ENCODE measurements around the gene SNPH.

The SNPH gene

DNA sequence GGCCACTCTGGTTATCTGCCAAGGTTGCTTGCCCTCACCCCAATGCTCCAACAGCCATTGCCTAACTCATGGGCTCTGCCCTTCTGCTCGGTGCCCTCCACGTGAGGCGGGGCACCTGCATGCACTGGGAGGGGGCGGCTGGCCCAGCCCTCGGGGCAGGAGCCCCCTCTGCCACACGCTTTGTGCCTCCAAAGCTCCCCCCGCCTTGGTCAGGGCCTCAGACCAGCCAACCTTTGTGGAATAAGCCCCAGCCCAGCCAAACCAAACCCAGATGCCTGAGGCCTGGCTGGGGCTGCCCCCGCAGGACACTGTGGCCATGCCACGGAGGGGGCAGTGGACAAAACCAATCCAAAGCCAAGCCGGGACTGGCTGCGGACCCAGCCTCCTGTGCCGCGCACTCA lies 41.5 kb downstream of the SNPH start:
- DNase-seq = no peak

DNA sequence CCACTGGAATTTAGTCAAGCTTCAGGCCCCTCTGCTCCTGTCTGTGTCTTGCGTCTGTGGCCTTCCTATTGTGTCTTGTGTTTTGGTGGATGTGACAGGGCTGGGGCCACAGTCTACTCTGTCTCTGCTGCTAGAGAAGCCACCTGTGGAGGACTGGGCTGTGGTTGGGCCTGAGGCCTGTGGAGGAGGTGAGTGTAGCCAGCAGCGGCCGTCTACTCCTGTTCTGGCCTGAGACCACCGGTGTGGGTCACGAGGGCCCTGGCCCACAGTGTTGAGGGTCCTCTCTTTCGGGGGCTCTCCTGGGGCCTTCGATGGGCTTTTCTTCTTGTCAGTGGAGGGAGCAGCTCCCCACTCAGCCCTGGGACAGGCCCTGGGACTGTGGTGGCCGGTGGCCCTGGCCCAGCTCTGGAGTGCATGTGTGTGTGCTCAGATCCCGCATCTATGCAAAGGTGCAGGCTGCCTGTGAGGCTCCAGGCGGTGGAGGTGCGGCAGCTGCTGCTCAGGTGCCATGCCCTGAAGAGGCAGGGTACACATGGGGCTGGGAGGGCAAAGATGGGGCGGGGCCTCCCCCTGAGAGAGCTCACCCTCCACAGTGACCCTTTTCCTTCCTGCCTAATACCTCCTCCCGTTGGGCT lies 42.1 kb downstream of the SNPH start:
- no peak for DNase-seq

DNA sequence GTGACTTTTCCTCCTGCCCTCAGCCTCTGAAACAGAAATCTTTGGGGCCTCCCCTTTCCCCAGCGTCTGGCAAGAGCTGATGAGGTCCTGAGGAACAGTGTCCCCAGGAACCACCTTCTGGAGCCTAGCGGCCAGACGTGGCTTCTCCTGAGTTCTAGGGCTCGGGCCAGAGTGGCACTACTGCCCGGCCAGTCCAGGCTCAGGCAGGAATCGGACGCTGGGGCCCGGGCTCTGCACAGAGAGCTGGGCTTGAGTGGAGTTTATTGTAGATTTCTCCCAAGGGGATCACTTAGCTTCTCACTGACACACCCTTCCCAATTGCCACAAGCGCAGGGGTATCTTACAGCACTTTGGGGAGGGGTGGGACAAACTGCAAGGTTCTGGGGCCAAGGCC lies 42.6 kb downstream of the SNPH start:
- no peak for DNase-seq

DNA sequence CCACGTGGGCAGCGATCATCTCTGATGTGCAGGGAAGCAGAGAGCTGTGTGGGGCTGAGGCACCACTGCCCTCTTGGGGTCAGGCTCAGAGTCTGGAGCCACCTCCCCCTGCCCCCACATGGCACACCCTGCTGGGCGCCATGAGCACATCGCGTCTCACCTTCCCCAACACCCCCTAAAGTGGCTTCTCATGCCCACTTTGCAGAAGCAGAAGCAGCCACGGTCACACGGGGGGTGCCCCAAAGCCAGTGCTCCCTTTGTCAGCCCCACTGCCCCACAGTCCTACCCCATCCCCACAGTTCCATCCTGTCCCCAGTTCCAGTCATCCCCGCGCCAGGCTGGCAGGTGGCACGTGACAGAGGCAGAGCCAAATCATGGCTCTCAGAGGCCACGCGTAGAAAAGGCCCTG lies 43.3 kb downstream of the SNPH start:
- DNase-seq = no peak

DNA sequence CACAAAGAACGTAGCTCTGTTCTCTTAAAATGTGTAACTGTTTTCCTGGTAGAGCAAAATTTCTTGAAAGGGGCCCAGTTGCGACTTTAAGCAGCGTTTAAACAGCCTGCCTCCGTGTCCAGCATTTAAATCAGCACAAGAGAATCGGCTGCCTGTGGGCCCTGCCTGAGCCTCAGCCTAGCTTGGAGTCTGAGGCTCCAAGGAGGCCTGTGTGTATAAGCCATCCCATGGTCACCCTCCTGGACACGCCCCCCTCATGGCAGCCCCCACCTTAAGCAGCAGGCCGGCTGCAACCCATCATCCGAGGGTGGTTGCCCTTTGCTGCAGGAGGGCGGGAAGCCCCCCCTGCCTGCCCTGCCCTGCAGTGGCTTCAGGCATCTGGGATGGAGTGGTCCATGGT lies 44.0 kb downstream of the SNPH start:
- no peak for DNase-seq

DNA sequence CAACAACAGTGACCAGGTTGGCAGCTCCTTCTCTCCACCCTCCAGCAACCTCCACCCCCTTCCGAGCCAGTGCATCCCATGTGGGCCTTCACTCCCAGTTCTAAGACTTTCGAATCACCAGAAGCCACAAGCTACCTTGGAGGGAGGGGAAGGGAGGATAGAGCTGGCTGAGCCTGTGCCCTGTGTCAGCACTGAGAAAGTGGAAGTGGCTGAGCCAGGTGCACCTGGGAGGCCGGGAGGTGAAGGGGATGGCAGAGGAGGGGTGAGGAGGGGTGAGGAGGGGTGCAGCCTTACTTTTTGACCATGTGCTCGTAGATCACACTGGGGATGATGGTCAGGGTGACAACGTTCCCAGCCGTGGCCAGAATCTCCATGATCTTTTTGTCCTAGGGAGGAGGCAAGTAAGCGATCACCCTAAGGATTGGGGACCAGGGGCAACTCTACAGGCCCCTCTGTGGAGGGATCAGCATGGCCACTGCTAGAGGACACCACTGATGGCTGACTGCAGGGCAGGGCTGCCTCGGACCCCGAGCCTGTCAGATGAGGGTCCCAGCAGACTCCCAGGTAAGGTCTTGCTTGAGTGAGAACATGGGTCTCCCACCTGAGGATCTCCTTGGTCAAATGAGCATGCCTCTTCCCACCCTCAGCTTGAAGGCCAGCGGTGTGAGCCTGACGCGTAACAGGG lies 44.6 kb downstream of the SNPH start:
- DNase-seq = no peak

DNA sequence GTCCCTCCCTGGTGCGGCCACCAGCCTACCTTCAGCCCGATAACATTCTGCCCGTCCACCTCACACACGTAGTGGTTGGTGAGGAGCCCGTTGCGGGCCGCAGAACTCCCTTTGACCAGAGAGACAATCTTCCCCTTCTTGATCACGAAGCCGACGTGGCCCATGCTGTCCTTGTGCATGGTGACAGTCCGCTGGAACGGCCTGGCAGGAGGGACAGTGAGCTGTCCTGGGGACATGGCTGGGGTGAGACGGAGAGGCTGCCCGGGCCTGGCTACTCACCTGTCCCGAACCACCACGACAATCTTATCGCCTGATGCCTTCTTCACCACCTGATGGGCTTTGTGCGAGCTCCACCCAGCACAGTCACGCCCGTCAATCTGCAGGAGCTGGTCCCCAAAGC lies 46.2 kb downstream of the SNPH start:
- DNase-seq = no peak

DNA sequence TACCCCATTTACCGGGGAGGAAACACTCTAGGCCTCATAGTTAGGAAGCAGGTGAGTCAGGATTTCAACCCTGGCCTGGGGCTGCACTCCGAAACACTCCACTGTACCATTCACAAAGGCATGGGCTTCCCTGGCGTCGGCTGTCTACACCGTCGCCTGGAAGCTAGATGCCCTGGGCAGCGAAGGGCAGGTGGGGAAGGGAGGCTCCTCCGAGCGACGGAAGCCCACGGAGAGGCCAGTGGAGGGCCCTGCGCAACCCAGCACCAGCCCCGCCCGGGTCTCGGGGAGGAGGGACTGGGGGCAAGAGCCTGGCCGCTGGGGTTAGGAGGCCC lies 46.8 kb downstream of the SNPH start:
- DNase-seq = no peak

DNA sequence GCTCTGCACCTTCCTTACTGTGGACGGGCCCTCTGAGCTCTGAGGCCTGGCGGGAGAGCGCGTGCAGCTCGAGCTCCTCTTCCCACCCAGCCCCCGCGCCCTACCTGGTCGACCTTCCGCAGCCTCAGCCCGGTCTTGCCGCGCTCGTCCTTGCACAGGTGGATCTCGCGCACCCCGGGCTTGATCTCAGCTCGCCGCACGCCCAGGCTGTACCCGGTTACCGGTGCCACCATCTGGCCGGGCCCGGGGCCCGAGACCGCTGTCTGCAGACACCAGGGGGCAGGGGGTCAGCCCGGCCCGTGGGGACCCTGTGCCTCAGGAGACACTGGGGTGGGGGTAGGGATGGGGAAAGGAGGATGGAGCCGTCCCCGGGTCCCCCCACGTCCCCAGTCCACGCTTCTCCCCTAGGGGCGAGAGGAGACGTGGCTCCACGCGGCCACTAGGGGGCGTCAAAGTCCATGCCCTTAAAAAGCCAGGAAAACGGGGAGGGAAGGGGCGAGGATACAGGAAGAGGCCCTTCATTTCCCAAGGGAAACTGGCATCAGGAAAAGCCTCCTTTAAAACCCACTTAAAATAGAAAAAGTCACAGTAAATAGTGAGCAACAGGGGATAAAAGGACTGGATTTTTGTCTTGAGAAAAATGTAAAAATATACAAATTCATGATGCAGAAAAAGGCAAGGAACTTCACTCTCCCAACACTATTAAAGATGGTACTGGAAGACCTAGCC lies 47.3 kb downstream of the SNPH start:
- peak; percentile 61 to 68 for DNase-seq

DNA sequence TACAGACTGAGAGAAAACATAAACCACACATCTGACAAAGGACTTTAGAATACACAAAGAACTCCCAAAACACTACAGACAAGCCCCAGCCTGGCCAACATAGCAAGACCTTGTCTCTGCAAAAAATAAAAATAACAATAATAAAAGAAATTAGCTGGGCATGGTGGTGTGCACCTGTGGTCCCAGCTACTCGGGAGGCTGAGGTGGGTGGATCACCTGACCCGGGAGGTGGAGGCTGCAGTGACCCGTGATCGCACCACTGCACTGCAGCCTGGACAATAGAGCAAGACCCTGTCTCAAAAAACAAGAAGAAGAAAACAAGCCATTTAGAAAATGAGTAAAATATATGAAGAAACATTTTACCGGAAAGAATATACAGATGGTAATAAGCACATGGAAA lies 49.7 kb downstream of the SNPH start:
- no peak for DNase-seq

DNA sequence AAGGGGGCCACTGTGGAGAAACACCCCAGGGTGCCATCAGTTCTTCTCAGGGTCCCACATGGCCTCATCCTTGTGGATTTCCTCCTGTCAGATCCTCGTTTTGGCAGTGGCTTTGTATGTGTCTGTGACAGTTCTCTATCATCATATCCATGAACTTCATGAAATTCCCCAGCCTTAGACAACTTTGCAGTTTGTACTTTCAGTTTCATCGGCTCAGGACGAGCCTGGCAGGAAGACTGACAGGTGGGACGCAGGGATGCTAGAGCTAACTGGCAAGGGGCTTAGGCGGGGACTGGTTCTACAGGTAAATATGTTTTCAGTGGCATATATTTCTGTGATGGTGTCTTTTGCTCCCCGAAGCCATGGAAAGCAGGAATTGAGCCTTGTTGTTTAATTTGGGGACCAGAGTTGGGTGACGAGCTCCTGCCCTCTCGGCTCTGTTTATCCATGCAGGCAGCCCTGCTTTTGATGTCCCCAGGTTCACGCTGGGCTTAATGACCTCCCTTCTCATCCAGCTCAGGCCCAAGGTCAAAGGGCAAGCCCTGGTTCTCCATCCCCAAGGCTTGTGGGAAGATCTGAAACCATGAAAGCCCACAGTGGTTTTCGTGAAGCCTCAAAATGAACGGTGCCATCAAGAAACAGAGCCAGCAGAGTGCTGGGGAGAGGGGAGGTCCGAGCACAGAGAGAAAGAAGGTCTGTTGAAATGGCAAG lies 51.6 kb downstream of the SNPH start:
- no peak for DNase-seq

DNA sequence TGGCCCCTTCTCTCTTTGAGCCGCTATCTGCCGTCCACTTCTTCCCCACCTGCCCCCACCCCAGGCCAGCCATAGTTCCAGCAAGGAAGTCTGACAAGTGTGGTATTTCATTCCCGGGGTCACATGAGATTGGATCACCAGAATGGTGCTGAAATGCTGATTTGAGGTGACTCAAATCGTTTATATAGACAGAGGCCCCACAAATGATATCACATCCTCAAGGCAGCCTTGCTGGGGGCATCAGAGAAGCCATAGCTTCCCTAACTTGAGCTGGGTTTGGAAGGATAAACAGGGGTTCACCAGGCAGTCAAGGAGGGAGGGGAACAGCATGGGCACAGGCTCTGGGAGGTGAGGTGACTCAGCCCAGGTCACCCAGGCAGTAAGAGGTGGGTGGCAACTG lies 53.0 kb downstream of the SNPH start:
- no peak for DNase-seq

DNA sequence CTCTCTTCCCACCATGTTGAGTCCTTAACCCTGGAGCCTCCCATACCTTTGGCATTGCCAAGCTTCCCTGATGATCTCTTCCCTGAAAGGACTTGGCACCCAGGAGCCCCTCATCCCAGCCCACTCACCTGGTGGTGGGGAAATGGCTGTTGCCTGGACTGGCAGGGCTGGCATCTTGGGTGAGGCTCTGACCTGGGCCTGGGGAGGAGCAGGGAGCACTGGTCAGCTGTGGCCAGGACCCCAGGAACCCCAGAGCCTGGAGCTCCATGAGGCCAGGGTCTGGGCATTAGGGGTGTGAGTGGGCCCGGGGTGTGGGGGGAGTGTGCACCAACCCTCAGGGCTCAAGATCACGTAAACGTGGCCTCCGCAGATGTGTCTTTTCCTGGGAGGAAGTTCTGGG lies 53.4 kb downstream of the SNPH start:
- no peak for DNase-seq

DNA sequence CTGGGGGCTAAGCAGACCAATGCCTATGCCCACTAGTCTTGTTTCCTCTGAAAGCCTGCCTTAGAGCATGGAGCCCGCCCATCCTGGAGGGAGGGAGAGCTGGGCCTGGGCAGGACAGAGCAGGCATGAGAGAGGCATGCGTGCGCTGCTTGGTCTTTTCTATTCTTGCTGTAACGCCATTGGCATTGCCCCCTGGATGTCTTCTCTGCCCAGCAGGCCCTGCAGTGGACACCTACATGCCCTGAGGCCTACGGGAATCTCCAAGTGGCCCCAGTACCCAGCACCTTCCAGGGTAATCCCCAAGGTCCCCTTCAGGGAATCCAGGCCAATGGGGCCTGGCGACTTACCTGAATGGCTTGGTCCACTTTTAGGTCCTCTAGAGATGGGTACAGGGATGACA lies 53.9 kb downstream of the SNPH start:
- no peak for DNase-seq

DNA sequence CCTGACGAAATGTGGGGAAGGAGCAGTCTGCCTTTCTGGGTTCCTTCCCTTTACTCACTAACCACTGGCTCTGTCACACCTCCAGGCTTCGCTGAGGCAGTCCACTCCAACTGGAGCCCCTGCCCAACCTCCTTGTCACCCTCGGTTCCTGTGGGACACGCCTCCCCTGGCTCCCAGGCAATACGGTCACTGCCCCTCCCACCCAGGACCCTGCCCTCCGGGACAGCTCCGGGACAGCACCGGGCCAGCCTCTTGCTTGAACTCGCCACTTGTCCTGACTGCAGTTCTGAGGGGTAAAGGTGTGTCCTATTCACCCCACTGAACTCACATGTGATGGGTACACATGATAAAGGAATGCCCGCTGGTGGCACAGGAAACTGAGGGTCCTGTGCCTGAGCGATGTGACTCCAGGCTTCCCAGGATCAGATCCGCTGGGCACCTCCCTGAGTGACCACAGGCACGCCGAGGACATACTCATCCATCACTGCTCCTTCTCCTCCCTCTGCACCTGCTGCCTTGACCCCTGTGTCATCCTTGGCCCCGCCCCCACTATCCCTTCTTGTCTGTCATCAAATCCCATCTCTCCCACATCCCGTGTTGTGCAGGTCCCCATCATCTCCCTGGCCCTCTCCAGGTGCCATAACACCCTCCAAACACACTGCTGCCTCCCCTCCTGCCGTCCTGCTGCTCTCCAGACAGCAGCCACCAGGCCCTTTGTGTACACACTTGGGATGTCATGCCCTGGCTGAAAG lies 55.0 kb downstream of the SNPH start:
- DNase-seq = no peak

DNA sequence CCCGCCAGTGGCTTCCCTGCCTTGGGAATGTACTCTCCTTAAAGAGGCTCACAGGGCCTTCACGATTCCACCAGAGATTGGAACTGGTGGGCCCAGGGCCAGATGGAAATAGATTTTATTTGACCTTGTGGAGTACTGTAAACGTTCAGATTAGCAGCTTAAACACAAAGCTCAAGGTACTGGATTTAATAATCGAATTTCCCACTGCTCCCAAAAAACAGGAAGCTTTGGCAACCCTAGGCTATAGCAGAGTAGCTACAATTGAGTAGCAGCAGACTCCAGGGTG lies 55.5 kb downstream of the SNPH start:
- DNase-seq = no peak

DNA sequence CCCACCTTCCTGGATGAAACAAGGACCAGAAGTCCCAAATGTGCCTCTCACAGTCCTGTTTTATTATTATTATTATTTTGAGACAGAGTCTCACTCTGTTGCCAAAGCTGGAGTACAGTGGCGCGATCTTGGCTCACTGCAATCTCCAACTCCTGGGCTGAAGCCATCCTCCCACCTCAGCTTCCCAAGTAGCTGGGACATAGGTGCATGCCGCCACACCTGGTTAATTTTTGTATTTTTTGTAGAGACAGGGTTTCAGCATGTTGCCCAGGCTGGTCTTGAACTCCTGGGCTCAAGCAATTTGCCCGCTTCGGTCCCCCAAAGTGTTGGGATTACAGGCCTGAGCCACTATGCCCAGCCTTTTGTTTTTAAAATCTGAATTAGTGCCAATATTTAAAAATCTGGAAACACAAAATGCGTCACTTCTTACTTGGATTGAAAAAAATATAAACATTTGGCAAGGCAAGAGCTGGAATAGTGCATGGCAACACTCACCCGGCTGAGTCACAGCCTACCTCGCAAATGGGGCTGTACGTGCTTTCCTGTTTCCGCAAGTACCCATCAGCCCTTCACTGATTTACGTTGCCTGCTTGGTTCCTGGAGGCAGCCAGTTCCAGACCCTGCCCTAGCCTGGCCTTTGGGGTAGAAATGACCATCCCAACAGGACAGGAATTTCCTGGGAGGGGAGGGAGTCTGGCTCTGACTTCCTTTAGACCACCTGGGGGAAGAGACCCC lies 56.6 kb downstream of the SNPH start:
- no peak for DNase-seq

DNA sequence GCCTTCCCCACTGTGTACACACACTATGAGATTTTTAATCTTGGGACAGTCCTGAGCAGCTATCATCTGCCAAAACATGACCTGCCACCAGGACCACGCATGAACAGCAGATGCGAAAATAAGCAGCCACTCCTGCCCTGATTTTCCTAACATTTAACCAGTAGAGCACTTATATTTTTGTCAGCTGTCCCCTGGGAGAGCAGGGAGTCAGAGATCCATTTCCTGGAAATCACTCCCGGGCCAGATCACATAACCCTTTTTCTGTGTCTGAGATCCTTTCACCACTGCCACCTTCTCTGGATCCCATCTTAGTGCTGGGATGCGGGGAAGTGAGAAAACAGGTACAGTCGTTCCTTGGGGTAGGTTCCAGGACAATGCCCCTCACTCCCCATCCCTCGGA lies 57.2 kb downstream of the SNPH start:
- DNase-seq = no peak

DNA sequence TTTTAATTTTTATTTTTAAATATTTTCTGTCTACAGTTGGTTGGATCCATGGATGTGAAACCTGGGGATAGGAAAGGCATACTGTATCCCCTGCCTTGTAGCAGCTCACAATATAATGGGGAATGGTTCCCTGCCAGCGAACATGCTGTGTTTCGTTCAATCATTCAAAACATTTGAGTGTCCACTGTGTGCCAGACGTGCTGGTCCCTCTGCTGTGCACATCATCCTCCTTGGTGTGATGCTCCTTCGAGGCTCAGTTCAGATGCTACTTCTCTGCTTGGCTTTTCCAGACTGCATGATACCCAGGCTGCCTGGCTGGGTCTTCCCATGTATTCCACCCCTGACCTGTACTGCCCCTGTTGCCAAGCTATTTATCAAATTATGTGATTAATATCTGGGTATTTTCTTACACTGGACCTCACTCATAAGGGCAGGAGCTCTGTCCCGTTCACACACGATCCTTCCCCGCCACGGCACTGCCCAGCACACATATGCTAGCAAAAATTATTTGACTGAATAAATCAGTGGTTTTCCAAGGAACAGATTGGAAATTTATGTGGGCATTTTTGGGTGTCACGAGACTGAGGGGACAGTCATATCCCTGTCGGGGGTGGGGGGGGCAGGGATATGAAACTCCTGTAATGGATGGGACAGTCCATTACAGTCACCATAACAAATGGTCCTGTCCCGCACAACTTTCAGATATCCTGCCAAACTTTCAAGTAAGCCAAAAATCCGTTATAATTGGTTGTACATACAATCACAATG lies 57.9 kb downstream of the SNPH start:
- DNase-seq = no peak

DNA sequence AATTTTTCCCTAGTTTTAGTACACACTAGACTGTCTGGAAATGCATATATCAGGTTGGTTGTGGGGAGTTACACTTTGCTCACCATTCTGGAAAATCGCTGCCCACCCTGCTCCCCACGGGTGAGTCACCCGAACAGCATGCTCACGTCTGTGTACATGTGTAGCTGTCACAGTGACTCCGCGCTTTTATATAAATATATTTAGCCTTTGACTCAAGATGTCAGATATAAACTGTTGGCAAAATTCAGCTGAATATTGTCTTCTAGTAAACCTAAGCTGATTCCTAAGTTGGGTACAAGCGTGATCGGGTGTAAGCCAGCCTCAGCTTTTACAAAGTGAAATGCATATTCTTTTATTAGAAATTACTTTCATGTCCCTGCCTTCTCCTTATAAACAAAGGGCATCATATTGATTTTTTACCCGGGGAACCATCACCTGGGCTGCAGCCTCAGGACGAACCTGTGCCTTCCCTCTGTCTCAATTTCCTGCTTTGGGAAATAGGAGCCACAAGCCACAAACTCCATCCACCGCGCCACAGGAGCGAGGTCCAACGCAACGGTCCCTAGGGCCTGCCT lies 58.6 kb downstream of the SNPH start:
- DNase-seq = no peak

Data from stimulated activated CD4-positive, alpha-beta T cell treated with anti-CD3 and anti-CD28 coated beads, Interleukin-2, amount 100 ng/mL, for 48 hours (primary cell).